DMS153 (cell line): ENCODE measurements around the gene RESF1.
"Not testable (repeated sequence)": the region's sequence is repeated elsewhere in the genome, so short reads cannot be mapped to it uniquely, and the experiment has no call there.

Experiments used
- DNase-seq: peaks from one replicate; lab custom pipeline; 2025; lab: John Stamatoyannopoulos, UW

RESF1 gene

GRCh38 chr12:31959161-31959700 lies at the start of gene RESF1:
Gene RESF1, plus strand, starts transcription at chr12:31959415. Its CDS starts 21,541 bp downstream, at chr12:31980956.
- peak; percentile 83 for DNase-seq

- DNase-seq: no peak
Measured at GRCh38 chr12:31914927-31915326, 44.3 kb upstream of the RESF1 start.

GRCh38 chr12:31915446-31915845 lies 43.8 kb upstream of the RESF1 start:
- DNase-seq: no peak

GRCh38 chr12:31922341-31923062 lies 36.7 kb upstream of the RESF1 start:
- DNase-seq: no peak

GRCh38 chr12:31923063-31923412 lies 36.2 kb upstream of the RESF1 start:
- DNase-seq: no peak

- DNase-seq: no peak
Measured at GRCh38 chr12:31928246-31929026, 30.8 kb upstream of the RESF1 start.

GRCh38 chr12:31929027-31929526 lies 30.1 kb upstream of the RESF1 start:
- DNase-seq: no peak

- DNase-seq: no peak
Measured at GRCh38 chr12:31931796-31932715, 27.2 kb upstream of the RESF1 start.

- DNase-seq: no peak
Measured at GRCh38 chr12:31944299-31944698, 14.9 kb upstream of the RESF1 start.

- no peak for DNase-seq
Measured at GRCh38 chr12:31947971-31948370, 11.2 kb upstream of the RESF1 start.

- DNase-seq: not testable (repeated sequence)
Measured at GRCh38 chr12:31948697-31949359, 10.4 kb upstream of the RESF1 start.

GRCh38 chr12:31950088-31950487 lies 9.1 kb upstream of the RESF1 start:
- no peak for DNase-seq

- DNase-seq: no peak
Measured at GRCh38 chr12:31950492-31950891, 8.7 kb upstream of the RESF1 start.

GRCh38 chr12:31951008-31951407 lies 8.2 kb upstream of the RESF1 start:
- DNase-seq: no peak

- no peak for DNase-seq
Measured at GRCh38 chr12:31951939-31952338, 7.3 kb upstream of the RESF1 start.

- no peak for DNase-seq
Measured at GRCh38 chr12:31952418-31952817, 6.8 kb upstream of the RESF1 start.

- no peak for DNase-seq
Measured at GRCh38 chr12:31954925-31955858, 4.0 kb upstream of the RESF1 start.

- no peak for DNase-seq
Measured at GRCh38 chr12:31958569-31959160, 550 bp upstream of the RESF1 start.

- peak; percentile 38 for DNase-seq
Measured at GRCh38 chr12:31959701-31960391, 631 bp downstream of the RESF1 start.
